Ovary (tissue), 9 donors: ENCODE results near the gene ASIC2. TPM values are rescaled to one million over a fixed set of nuclear protein-coding genes. Genes with fewer than 3 reads are reported as not detected.

Source experiments
- DNase-seq, 5 donors: peaks; one replicate each; pipeline ENCODE4 v3.0.0-alpha.2; 2019 to 2020
- H3K27ac ChIP-seq, 2 donors: fragments of 200-600 bp; one replicate each; pipeline versions ENCODE4 v1.5.1 to v1.8.0; 2019 to 2022
- H3K27me3 ChIP-seq: fragments of 200-600 bp; one replicate; pipeline ENCODE4 v1.8.0; 2022
- H3K36me3 ChIP-seq: fragments of 200-600 bp; sonication (generic); one replicate; pipeline ENCODE4 v1.5.1; 2019
- H3K4me1 ChIP-seq: one replicate; pipeline ENCODE4 v1.8.1; 2013; ENCODE audit warnings: mild to moderate bottlenecking, moderate library complexity; ENCODE audit not compliant: insufficient read depth
- H3K4me3 ChIP-seq: fragments of 200-600 bp; sonication (generic); one replicate; pipeline ENCODE4 v1.5.1; 2017
- H3K9me3 ChIP-seq, 2 donors: fragments of 200-600 bp in 1 of 2; sonication (generic) in 1 of 2; one replicate each; pipeline versions ENCODE4 v1.5.1 to v1.8.1; 2013 to 2019; ENCODE audit warnings: mild to moderate bottlenecking in 1 of 2, moderate library complexity in 1 of 2
- EP300 ChIP-seq: sonication (generic); formaldehyde crosslinking; IDR thresholded peaks from one replicate; pipeline ENCODE4 v1.6.1; 2017; ENCODE audit warnings: antibody characterized with exemption
- POLR2A ChIP-seq: fragments of 450-650 bp; IDR thresholded peaks from one replicate; pipeline ENCODE4 v1.6.1; 2017; ENCODE audit warnings: antibody characterized with exemption, mild to moderate bottlenecking, moderate library complexity
- WGBS, 3 donors: extraction: QIAGEN DNeasy Blood & Tissue Kit in 1 of 3; methylation state at CpG; one replicate each; pipeline versions ENCODE4 v1.1.5 to v1.1.7; 2013 to 2017; 5-methylcytosine and 5-hydroxymethylcytosine counted together
- intact Hi-C, 4 donors: fragments of 100-400 bp; cut with DNase I; formaldehyde crosslinking; loops; one replicate each; pipeline versions ENCODE4 v1.11.0 to v1.15.1; 2022 to 2023
- polyA plus RNA-seq, 2 donors: library from polyadenylated mRNA; stranded (reverse); fragments of 200-250 nt in 1 of 2; fragments of 350-450 nt in 1 of 2; fragmentation: Illumina TruSeq in 1 of 2; extraction: RNeasy Lipid Tissue Mini Kit (QIAGEN cat#74804) in 1 of 2; gene quantifications; one replicate each; pipeline ENCODE4 v1.2.3, GENCODE V29; 2013 to 2014
- total RNA-seq, 7 donors: library from RNA; depleted of rRNA in 2 of 7; stranded (reverse); fragments of >200 nt in 2 of 7; fragmentation: NEBNext Ultra II Directional in 3 of 7; extraction: Animal tissue kit (Norgen Biotek cat#: 25700) in 3 of 7; gene quantifications; one replicate each; pipeline versions ENCODE4 v1.1.0 to v1.2.4, GENCODE V29; 2016 to 2023
- TF ChIP-seq, protein P1 (sequence below), 3 donors: fragments of 450-650 bp in 2 of 3; fragments of 200-600 bp in 1 of 3; IDR thresholded peaks; one replicate each; pipeline versions ENCODE4 v1.5.1 to v1.8.0; 2016 to 2022; ENCODE audit warnings: antibody characterized with exemption in 3 of 3, mild to moderate bottlenecking in 1 of 3
- donor health status: DM: no; HTN: no; CAD: no; lungs with moderate emphysema.
- donor health status: DM: no; HTN: no; CAD: no.
- donor health status: Bipolar disorder and iron deficiency.
- donor health status: DM: yes; HTN: yes; CAD: no.
- donor health status: DM: no; HTN: no; CAD: no.
- donor health status: DM: yes; HTN: yes; CAD: no.

The ASIC2 gene
- total and polyA plus RNA-seq, 9 donors, result 0.04 to 1.3 (median 0.24) TPM; not detected in 2

DNA sequence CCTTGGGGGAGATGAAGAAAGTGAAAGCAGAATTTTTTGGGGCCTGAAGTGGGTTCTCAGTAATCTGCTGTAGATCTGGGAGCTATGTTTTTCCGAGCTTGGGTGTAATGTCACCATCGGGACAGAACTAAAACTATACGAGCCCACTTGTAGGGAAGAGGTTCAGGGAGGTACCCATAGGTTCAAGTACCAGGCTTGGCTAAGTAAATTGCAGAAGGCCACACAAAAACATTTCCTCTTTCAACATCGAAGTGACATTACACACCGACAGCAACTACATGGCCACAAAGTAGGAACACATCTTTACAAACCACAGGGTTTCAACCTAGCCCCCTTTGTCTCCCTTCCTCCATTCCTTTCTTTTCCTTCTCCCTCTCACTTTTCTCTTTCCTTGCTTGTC, 10.2 kb upstream of the ASIC2 start:
- TF ChIP-seq, protein P1, sequence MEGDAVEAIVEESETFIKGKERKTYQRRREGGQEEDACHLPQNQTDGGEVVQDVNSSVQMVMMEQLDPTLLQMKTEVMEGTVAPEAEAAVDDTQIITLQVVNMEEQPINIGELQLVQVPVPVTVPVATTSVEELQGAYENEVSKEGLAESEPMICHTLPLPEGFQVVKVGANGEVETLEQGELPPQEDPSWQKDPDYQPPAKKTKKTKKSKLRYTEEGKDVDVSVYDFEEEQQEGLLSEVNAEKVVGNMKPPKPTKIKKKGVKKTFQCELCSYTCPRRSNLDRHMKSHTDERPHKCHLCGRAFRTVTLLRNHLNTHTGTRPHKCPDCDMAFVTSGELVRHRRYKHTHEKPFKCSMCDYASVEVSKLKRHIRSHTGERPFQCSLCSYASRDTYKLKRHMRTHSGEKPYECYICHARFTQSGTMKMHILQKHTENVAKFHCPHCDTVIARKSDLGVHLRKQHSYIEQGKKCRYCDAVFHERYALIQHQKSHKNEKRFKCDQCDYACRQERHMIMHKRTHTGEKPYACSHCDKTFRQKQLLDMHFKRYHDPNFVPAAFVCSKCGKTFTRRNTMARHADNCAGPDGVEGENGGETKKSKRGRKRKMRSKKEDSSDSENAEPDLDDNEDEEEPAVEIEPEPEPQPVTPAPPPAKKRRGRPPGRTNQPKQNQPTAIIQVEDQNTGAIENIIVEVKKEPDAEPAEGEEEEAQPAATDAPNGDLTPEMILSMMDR (IDR thresholded peaks at IDR 0.05), result no peak
- TF ChIP-seq EP300, result no peak
- TF ChIP-seq POLR2A, result no peak
- WGBS, 3 donors, result 80 to 87% (median 87%) methylated on average over 5 of the region's 5 CpGs
- no peak overlapping the region for H3K27ac ChIP-seq
- DNase-seq, result no peak
- H3K4me1 ChIP-seq, result no peaks in the 10 kb centered on the region
- intact Hi-C loops, result no loop called here
- no peaks in the 10 kb centered on the region for H3K27me3 ChIP-seq
- H3K9me3 ChIP-seq, result no peaks in the 10 kb centered on the region
- no peak overlapping the region for H3K4me3 ChIP-seq
- H3K36me3 ChIP-seq, result no peaks in the 10 kb centered on the region

DNA sequence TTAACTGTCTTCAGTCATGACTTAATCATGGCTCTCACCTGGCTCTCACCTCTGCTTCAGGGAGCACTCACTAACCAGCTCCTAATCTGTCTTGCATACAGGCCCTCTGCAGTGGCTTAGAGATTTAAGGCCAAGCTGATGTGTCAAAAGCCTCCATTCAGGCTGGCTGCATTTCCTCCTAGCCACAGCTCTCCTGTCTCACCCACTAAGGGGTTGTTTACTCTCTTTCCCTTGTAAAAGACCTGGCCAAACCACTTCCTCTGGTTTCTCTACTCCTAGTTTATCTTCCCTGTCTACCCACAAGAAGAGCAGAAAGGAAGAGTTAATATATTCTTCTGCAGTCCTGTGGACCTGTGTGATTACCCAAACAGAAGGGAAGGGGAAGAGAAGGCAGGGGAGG, 9.3 kb upstream of the ASIC2 start:
- H3K4me1 ChIP-seq, result no peaks in the 10 kb centered on the region
- TF ChIP-seq POLR2A, result no peak
- TF ChIP-seq EP300, result no peak
- TF ChIP-seq, protein P1 (IDR thresholded peaks at IDR 0.05), result no peak
- H3K27ac ChIP-seq, result no peak overlapping the region
- H3K9me3 ChIP-seq, result no peaks in the 10 kb centered on the region
- intact Hi-C loops, result no loop called here
- H3K36me3 ChIP-seq, result no peaks in the 10 kb centered on the region
- DNase-seq, result no peak
- H3K4me3 ChIP-seq, result no peak overlapping the region
- no peaks in the 10 kb centered on the region for H3K27me3 ChIP-seq

DNA sequence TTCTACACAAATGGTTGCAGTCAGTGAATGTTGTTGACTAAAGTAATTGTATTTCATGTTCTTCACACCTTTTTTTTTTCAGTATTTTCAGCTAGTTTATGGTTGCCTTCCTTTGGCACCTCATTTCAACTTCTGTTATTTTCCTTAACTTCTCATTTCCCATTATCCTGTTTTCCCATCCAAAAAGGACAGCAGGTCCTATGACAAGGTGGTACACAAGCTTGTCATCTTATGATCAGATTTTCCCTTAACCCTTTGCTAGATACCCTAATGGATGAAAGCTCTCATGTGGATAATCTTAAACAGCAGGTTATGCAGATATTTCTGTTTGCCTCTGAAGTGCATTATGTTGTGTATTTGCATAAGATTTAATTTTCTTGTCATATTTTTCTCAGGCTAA, 7.1 kb upstream of the ASIC2 start:
- Histone ChIP-seq H3K4me1 (no peaks in the 10 kb centered on the region), H3K27ac (no peak overlapping the region), H3K4me3 (no peak overlapping the region), H3K36me3 (no peaks in the 10 kb centered on the region), H3K9me3 (no peaks in the 10 kb centered on the region), H3K27me3 (no peaks in the 10 kb centered on the region)
- no peak for DNase-seq
- TF ChIP-seq EP300, result no peak
- no peak for TF ChIP-seq POLR2A
- TF ChIP-seq, protein P1 (IDR thresholded peaks at IDR 0.05), result no peak
- intact Hi-C loops, result no loop called here

DNA sequence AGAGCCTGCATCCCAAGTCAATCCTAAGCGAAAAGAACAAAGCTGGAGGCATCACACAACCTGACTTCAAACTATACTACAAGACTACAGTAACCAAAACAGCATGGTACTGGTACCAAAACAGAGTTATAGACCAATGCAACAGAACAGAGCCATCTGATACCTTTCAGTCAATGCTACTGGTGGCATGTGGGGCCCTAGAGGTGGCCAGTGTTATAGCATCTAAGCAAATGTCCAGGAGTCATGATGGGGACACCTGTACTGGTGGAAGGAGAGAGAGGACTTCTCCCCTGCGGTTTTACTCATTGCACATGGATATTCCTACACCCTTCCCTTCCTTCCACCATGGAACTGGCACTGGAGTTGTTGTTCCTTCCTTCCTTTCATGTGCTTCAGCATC, 6.0 kb upstream of the ASIC2 start:
- Histone ChIP-seq H3K4me3 (no peak overlapping the region), H3K4me1 (no peaks in the 10 kb centered on the region), H3K36me3 (no peaks in the 10 kb centered on the region), H3K9me3 (no peaks in the 10 kb centered on the region), H3K27me3 (no peaks in the 10 kb centered on the region), H3K27ac (no peak overlapping the region)
- WGBS, 3 donors, result 78 to 82% (median 80%) methylated on average over 2 of the region's 2 CpGs
- no peak for DNase-seq
- intact Hi-C loops, result no loop called here
- TF ChIP-seq POLR2A (no peak), EP300 (no peak)
- TF ChIP-seq, protein P1 (IDR thresholded peaks at IDR 0.05), result no peak

DNA sequence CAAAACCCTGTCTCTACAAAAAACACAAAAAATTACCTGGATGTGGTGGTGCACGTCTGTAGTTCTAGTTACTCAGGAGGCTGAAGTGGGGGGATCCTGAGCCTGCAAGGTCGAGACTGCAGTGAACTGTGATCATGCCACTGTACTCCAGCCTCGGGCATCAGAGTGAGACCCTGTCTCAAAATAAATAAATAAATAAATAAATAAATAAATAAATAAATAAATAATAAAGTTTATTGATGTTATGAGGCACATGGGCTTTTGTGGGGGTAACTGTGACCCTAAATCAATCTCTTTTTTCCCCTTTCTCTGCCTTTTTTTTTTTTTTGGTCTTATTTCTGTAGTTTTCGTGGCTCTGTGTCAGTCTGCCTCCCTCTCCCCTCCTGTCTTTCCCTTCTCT, 4.5 kb upstream of the ASIC2 start:
- H3K9me3 ChIP-seq, result no peaks in the 10 kb centered on the region
- DNase-seq, result no peak
- intact Hi-C loops, result no loop called here
- TF ChIP-seq, protein P1 (IDR thresholded peaks at IDR 0.05), result no peak
- TF ChIP-seq POLR2A, result no peak
- no peak for TF ChIP-seq EP300
- no peak overlapping the region for H3K4me3 ChIP-seq
- 83 to 88% (median 83%) methylated on average over 4 of the region's 4 CpGs for WGBS, 3 donors
- no peak overlapping the region for H3K27ac ChIP-seq
- no peaks in the 10 kb centered on the region for H3K36me3 ChIP-seq
- H3K27me3 ChIP-seq, result no peaks in the 10 kb centered on the region
- no peaks in the 10 kb centered on the region for H3K4me1 ChIP-seq
